ENCODE data around the gene RUNX3.

Gene RUNX3

GRCh38 chr1:24918995-24919605 is 11.0 kb downstream of the RUNX3 start:
- DNase-seq (ENCODE audit: low read depth, low spot score) = no peak
- no peak overlapping the region for H3K4me3 ChIP-seq
- TF ChIP-seq POLR2AphosphoS5 (IDR thresholded peaks at IDR 0.05; ENCODE audit: borderline replicate concordance, low read depth, low read length) = no peak
- H3K27ac ChIP-seq = no peak overlapping the region
- H3K9me3 ChIP-seq (ENCODE audit: low read depth, low read length) = no peaks in the 10 kb centered on the region
- H3K9ac ChIP-seq (ENCODE audit: insufficient read length) = no peak overlapping the region
- peaks cover 93% of the 10 kb centered on the region for H3K36me3 ChIP-seq (ENCODE audit: insufficient read depth, low read length)

GRCh38 chr1:24918370-24918769 is 11.7 kb downstream of the RUNX3 start:
- no peak for DNase-seq (ENCODE audit: low read depth, low spot score)
- Histone ChIP-seq H3K36me3 (ENCODE audit: insufficient read depth, low read length) (peaks cover 93% of the 10 kb centered on the region), H3K4me3 (no peak overlapping the region), H3K27ac (no peak overlapping the region), H3K9ac (ENCODE audit: insufficient read length) (no peak overlapping the region), H3K9me3 (ENCODE audit: low read depth, low read length) (no peaks in the 10 kb centered on the region)
- no peak for TF ChIP-seq POLR2AphosphoS5 (IDR thresholded peaks at IDR 0.05; ENCODE audit: borderline replicate concordance, low read depth, low read length)

DNA sequence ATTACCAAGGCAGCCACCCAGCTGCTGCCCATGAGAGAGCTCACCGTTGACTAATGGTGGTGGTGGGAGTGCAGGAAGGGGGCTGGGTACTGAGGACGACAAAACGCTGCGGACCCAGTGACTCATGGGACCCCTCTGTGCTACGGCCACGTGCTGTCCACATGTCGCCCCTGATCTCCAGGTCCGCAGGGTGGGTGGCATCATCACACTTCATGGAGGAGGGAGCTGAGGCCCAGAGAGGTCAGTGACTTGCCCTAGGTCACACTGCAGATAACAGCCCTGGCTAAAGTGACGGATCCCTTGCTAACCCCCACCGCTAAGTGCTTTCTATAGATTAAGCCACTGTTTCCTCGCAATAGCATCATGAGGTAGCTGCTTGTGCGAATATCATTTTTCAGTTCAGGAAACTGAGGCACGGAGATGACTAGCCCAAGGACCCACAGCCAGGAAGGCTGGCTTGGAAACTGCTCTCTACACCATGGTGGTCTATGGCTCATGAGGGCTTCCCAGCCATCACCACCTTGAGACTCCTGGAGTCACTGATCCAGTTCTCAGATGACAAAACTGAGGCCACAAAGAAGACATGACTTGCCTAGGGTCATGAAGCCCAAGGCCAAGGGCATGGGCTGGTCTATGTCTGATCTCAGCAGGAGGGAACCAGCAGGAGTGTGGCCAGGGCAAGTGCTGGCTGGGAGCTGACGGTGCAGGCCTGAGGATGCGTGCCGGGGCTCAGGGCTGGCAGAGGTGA is 12.6 kb downstream of the RUNX3 start:
- H3K9ac ChIP-seq (ENCODE audit: insufficient read length) = no peak overlapping the region
- H3K4me3 ChIP-seq = no peak overlapping the region
- no peak overlapping the region for H3K27ac ChIP-seq
- TF ChIP-seq POLR2AphosphoS5 (IDR thresholded peaks at IDR 0.05; ENCODE audit: borderline replicate concordance, low read depth, low read length) (no peak), FOXP2 (optimal IDR thresholded peaks at IDR 0.05; ENCODE audit: control extremely low read depth, extremely low read length, insufficient read depth) (no peak), EZH2 (IDR thresholded peaks at IDR 0.05) (no peak)
- no peak for DNase-seq (ENCODE audit: low read depth, low spot score)
- H3K36me3 ChIP-seq (ENCODE audit: insufficient read depth, low read length) = peaks cover 92% of the 10 kb centered on the region
- H3K9me3 ChIP-seq (ENCODE audit: low read depth, low read length) = no peaks in the 10 kb centered on the region

DNA sequence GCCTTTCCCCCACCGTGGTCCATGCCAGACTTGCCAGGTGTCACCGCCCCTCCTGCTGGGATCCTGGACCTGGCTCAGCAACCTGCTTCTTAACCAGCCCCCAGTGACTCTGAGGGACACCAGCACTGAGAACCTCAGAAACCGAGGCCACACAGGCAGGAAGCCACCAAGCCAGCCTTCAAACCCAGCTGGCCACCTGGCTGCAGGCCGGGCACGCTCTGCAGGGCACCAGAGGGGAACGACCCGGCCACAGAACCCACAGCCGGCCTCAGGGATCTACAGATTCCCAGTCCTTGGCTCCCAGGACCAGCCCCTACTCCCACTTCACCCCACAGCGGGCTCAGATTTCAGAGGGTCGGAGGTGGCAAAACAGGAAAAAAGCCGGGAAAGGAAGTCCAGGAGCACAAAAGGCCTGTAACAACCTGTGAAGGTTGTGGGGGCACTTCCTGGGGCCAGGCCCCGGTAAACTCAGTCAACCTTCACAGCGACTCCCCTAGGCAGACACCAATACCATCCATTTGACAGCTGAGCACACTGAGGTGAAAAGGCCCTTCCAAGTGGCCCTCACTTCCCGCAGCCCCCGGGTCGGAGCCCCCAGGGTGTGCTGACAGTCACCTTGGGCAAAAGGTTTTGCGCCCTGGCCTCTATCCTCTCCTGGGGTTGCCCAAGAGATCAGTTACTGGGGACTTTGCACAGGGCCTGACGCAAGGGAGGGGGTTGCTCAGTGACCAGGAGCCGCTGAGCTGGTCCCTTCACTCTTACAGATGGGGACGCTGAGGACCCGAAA is 14.1 kb downstream of the RUNX3 start:
- TF ChIP-seq FOXP2 (optimal IDR thresholded peaks at IDR 0.05; ENCODE audit: control extremely low read depth, extremely low read length, insufficient read depth) (no peak), POLR2AphosphoS5 (IDR thresholded peaks at IDR 0.05; ENCODE audit: borderline replicate concordance, low read depth, low read length) (no peak), EZH2 (IDR thresholded peaks at IDR 0.05) (no peak)
- DNase-seq (ENCODE audit: low read depth, low spot score) = no peak
- Histone ChIP-seq H3K9me3 (ENCODE audit: low read depth, low read length) (no peaks in the 10 kb centered on the region), H3K36me3 (ENCODE audit: insufficient read depth, low read length) (peaks cover 91% of the 10 kb centered on the region), H3K4me3 (no peak overlapping the region), H3K9ac (ENCODE audit: insufficient read length) (no peak overlapping the region), H3K27ac (no peak overlapping the region)

GRCh38 chr1:24914226-24915069 is 15.6 kb downstream of the RUNX3 start:
- Histone ChIP-seq H3K9ac (ENCODE audit: insufficient read length) (no peak overlapping the region), H3K27ac (peak overlapping the region; percentile 54), H3K9me3 (ENCODE audit: low read depth, low read length) (no peaks in the 10 kb centered on the region), H3K36me3 (ENCODE audit: insufficient read depth, low read length) (peaks cover 82% of the 10 kb centered on the region), H3K4me3 (no peak overlapping the region)
- DNase-seq (ENCODE audit: low read depth, low spot score) = no peak
- TF ChIP-seq FOXP2 (optimal IDR thresholded peaks at IDR 0.05; ENCODE audit: control extremely low read depth, extremely low read length, insufficient read depth) (no peak), EZH2 (IDR thresholded peaks at IDR 0.05) (no peak), POLR2AphosphoS5 (IDR thresholded peaks at IDR 0.05; ENCODE audit: borderline replicate concordance, low read depth, low read length) (no peak)

DNA sequence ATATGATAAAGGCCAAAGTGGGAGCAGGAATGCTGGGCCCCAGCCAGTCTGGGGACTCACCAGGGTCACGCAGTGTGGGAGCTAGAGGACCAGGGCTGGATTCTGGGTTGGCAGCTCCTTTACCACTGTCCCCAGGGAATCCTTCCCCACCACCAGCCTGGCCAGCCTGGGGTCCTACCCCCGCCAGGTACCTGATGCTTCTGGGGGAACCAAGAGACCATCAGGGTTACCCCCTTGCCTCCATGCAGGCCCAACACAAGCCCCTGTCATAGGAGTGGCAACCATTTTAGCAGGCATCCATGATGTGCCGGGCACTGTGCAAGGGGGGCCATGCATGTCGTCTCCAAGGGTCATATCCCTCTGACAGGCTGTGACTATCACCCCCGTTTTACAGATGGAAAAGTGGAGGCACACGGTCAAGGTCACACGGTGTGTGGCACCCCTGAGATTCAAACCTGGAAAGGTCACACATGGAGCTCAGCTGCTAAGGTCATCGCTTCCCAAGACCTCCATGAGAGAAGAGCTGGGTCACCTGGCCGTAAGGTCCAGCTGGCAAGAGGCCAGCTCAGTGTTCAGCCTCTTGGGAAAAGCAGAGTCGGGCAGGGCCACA is 16.4 kb downstream of the RUNX3 start:
- no peak overlapping the region for H3K9ac ChIP-seq (ENCODE audit: insufficient read length)
- peaks cover 82% of the 10 kb centered on the region for H3K36me3 ChIP-seq (ENCODE audit: insufficient read depth, low read length)
- no peak for DNase-seq (ENCODE audit: low read depth, low spot score)
- TF ChIP-seq EZH2 (IDR thresholded peaks at IDR 0.05) (no peak), POLR2AphosphoS5 (IDR thresholded peaks at IDR 0.05; ENCODE audit: borderline replicate concordance, low read depth, low read length) (no peak), FOXP2 (optimal IDR thresholded peaks at IDR 0.05; ENCODE audit: control extremely low read depth, extremely low read length, insufficient read depth) (no peak)
- no peak overlapping the region for H3K27ac ChIP-seq
- no peaks in the 10 kb centered on the region for H3K9me3 ChIP-seq (ENCODE audit: low read depth, low read length)
- no peak overlapping the region for H3K4me3 ChIP-seq

DNA sequence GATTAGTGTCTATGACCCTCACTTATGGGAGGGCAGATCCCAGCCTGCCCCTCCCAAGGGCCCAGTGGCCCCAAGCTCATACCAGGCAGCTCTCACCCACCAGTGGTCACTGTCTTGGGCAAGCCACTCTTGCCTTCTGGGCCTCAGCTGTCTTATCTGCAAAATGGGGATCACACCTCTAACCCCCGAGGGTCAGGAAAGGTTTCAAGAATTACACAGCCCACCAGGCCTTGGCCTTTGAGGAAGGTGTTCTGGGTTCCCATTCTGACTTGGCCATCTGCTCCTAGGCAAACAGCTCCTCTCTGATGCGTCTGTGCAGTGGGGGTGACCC is 16.8 kb downstream of the RUNX3 start:
- Histone ChIP-seq H3K27ac (no peak overlapping the region), H3K4me3 (no peak overlapping the region), H3K9me3 (ENCODE audit: low read depth, low read length) (no peaks in the 10 kb centered on the region), H3K9ac (ENCODE audit: insufficient read length) (no peak overlapping the region), H3K36me3 (ENCODE audit: insufficient read depth, low read length) (peaks cover 83% of the 10 kb centered on the region)
- DNase-seq (ENCODE audit: low read depth, low spot score) = no peak
- TF ChIP-seq FOXP2 (optimal IDR thresholded peaks at IDR 0.05; ENCODE audit: control extremely low read depth, extremely low read length, insufficient read depth) (no peak), POLR2AphosphoS5 (IDR thresholded peaks at IDR 0.05; ENCODE audit: borderline replicate concordance, low read depth, low read length) (0 out of 2 replicates have a peak, but pooled peaks have one; percentile 17)
